HCT116 (cell line): ENCODE measurements around the gene CTU2. TPM values are rescaled to one million over a fixed set of nuclear protein-coding genes. Genes with fewer than 3 reads are reported as not detected.

Experiments used
- ATAC-seq: fragments of 200-7000 bp; cut with Tn5 transposase; 2 replicates; pipeline ENCODE4 v1.9.1; 2020; ENCODE audit warnings: mild to moderate bottlenecking, moderate library complexity
- BruUV-seq: library from RNA; stranded (reverse); fragments of 400-500 nt; replicated peaks from 2 replicates; lab custom pipeline; 2021; lab: Mats Ljungman, UMichigan
- CTCF ChIA-PET: fragments of 300-600 bp; sonication (Branson Sonifier 250); formaldehyde crosslinking; loops from one replicate; lab custom pipeline; 2021; ENCODE audit warnings: antibody characterized with exemption; lab: Charles Lee
- POLR2A ChIA-PET: fragments of 300-600, 350-600 bp; sonication (Branson Sonifier 250); formaldehyde crosslinking; loops from one replicate; lab custom pipeline; 2021; ENCODE audit warnings: antibody characterized with exemption; lab: Charles Lee
- RAD21 ChIA-PET, 2 experiments: fragments of 300-600 bp; sonication (Branson Sonifier 250); formaldehyde crosslinking; loops; one replicate each; lab custom pipeline; 2023; ENCODE audit warnings: low total read pairs in 2 of 2; ENCODE audit not compliant: uncharacterized antibody in 2 of 2, unreplicated experiment in 2 of 2, low non-redundant PET in 1 of 2; lab: Charles Lee
- DNase-seq: peaks from one replicate; pipeline ENCODE4 v3.0.0-alpha.2; 2010; ENCODE audit warnings: low read depth, low spot score
- H2AFZ ChIP-seq: fragments of 200-600 bp; shearing (Covaris generic), sonication (generic); 2 replicates; pipeline ENCODE4 v1.6.1; 2017; ENCODE audit warnings: low read depth, mixed run types, mixed read lengths, antibody characterized with exemption, low read length; ENCODE audit not compliant: poor library complexity, severe bottlenecking
- H3K27ac ChIP-seq: 2 replicates; pipeline ENCODE4 v1.5.1; 2012; ENCODE audit warnings: low read depth, low read length
- H3K27me3 ChIP-seq: fragments of 200-600 bp; sonication (generic); 2 replicates; pipeline ENCODE4 v1.6.1; 2016; ENCODE audit warnings: mixed run types, low read length, mixed read lengths; ENCODE audit not compliant: insufficient read depth
- H3K36me3 ChIP-seq, 2 experiments: fragments of 200-500 bp in 1 of 2; fragments of 200-600 bp in 1 of 2; sonication (Bioruptor generic) in 1 of 2; sonication (generic) in 1 of 2; 2 replicates each; pipeline versions ENCODE4 v1.5.1 to v1.6.1; 2014 to 2016; ENCODE audit warnings: low read length in 2 of 2, inconsistent platforms in 1 of 2, mixed read lengths in 1 of 2, mixed run types in 1 of 2; ENCODE audit not compliant: insufficient read depth in 2 of 2, control insufficient read depth in 1 of 2
- H3K4me1 ChIP-seq, 2 experiments: fragments of 200-600 bp in 1 of 2; sonication (generic) in 1 of 2; 2 replicates each; pipeline versions ENCODE4 v1.5.1 to v1.6.1; 2012 to 2017; ENCODE audit warnings: low read length in 2 of 2, inconsistent platforms in 1 of 2, mild to moderate bottlenecking in 1 of 2, mixed read lengths in 1 of 2, mixed run types in 1 of 2, moderate library complexity in 1 of 2; ENCODE audit not compliant: insufficient read depth in 2 of 2, control insufficient read depth in 1 of 2
- H3K4me2 ChIP-seq: fragments of 200-600 bp; sonication (generic); 2 replicates; pipeline ENCODE4 v1.6.1; 2017; ENCODE audit warnings: mixed run types, low read length, mixed read lengths
- H3K4me3 ChIP-seq, 2 experiments: fragments of 200-600 bp in 1 of 2; sonication (generic) in 1 of 2; replicated peaks in 1 of 2; 2 replicates each; pipeline ENCODE4 v1.5.1; 2011 to 2016; ENCODE audit warnings: low read length in 2 of 2, control low read depth in 1 of 2, low read depth in 1 of 2, mild to moderate bottlenecking in 1 of 2, mixed read lengths in 1 of 2, mixed run types in 1 of 2
- H3K79me2 ChIP-seq: fragments of 200-600 bp; sonication (generic); 2 replicates; pipeline ENCODE4 v1.6.1; 2017; ENCODE audit warnings: mild to moderate bottlenecking, mixed run types, low read length, moderate library complexity, mixed read lengths; ENCODE audit not compliant: insufficient read depth
- H3K9ac ChIP-seq: fragments of 200-600 bp; sonication (generic); 2 replicates; pipeline ENCODE4 v1.6.1; 2016; ENCODE audit warnings: low read length, mixed read lengths
- H3K9me2 ChIP-seq: fragments of 200-600 bp; sonication (generic), shearing (Covaris generic); 2 replicates; pipeline ENCODE4 v1.6.1; 2017; ENCODE audit warnings: mixed run types, mild to moderate bottlenecking, moderate library complexity; ENCODE audit not compliant: insufficient read depth
- H3K9me3 ChIP-seq, 2 experiments: fragments of 200-500 bp in 1 of 2; fragments of 200-600 bp in 1 of 2; sonication (Bioruptor generic) in 1 of 2; sonication (generic) in 1 of 2; 2 replicates each; pipeline ENCODE4 v1.6.1; 2014 to 2017; ENCODE audit warnings: low read length in 2 of 2, mixed read lengths in 2 of 2, inconsistent platforms in 1 of 2, low read depth in 1 of 2, mild to moderate bottlenecking in 1 of 2, mixed run types in 1 of 2, moderate library complexity in 1 of 2; ENCODE audit not compliant: control insufficient read depth in 1 of 2, insufficient read depth in 1 of 2
- H4K20me1 ChIP-seq: fragments of 200-600 bp; sonication (generic), shearing (Covaris generic); 2 replicates; pipeline ENCODE4 v1.6.1; 2017; ENCODE audit warnings: mixed run types, mild to moderate bottlenecking, moderate library complexity; ENCODE audit not compliant: insufficient read depth
- CTCF ChIP-seq, 3 experiments: fragments of 200-600 bp in 1 of 3; sonication (generic) in 1 of 3; IDR thresholded peaks in 2 of 3; conservative IDR thresholded peaks in 1 of 3; 2 replicates each; pipeline ENCODE4 v1.5.1; 2012 to 2017; ENCODE audit warnings: low read depth in 2 of 3, low read length in 2 of 3, antibody characterized with exemption in 1 of 3, borderline replicate concordance in 1 of 3, control low read depth in 1 of 3, mild to moderate bottlenecking in 1 of 3, mixed read lengths in 1 of 3, mixed run types in 1 of 3, moderate library complexity in 1 of 3; ENCODE audit not compliant: insufficient read depth in 1 of 3
- EZH2 ChIP-seq: fragments of 200-600 bp; sonication (generic); IDR thresholded peaks from 2 replicates; pipeline ENCODE4 v1.6.1; 2017; ENCODE audit warnings: antibody characterized with exemption, mixed run types
- EZH2phosphoT487 ChIP-seq: fragments of 200-600 bp; IDR thresholded peaks from 2 replicates; pipeline ENCODE4 v1.6.1; 2018; ENCODE audit warnings: antibody characterized with exemption, borderline replicate concordance
- POLR2A ChIP-seq: IDR thresholded peaks from 2 replicates; pipeline ENCODE4 v1.7.0; 2011; ENCODE audit warnings: borderline replicate concordance; ENCODE audit not compliant: insufficient read depth, insufficient read length; ENCODE audit errors: extremely low read depth
- SIN3A ChIP-seq: IDR thresholded peaks from 2 replicates; pipeline ENCODE4 v1.6.1; 2012; ENCODE audit warnings: low read depth
- ZFX ChIP-seq: fragments of 450-650 bp; IDR thresholded peaks from 2 replicates; pipeline ENCODE4 v1.6.1; 2017
- intact Hi-C: fragments of 100-400 bp; cut with micrococcal nuclease; formaldehyde crosslinking; loops from 2 replicates; pipeline ENCODE4 v1.10.0; 2022
- total RNA-seq: library from RNA; stranded (reverse); gene quantifications from one replicate; pipeline ENCODE4 v1.2.1, GENCODE V29; 2021; ENCODE audit not compliant: unreplicated experiment

CTU2 gene
- total RNA-seq, 1 experiment from 2014 or later: 71.3 TPM

GRCh38 chr16:88697116-88697830, 9.0 kb upstream of the CTU2 start:
- H3K9ac ChIP-seq: no peak overlapping the region
- RAD21 ChIA-PET: no interaction called here
- peaks cover 2 to 3% of the 10 kb centered on the region in 2 experiments; a peak in 1 of 4 replicates for H3K36me3 ChIP-seq
- no peak for DNase-seq
- CTCF ChIA-PET: no interaction called here
- no peaks in the 10 kb centered on the region for H3K9me2 ChIP-seq
- no peaks in the 10 kb centered on the region for H3K27me3 ChIP-seq
- no peaks in the 10 kb centered on the region for H3K79me2 ChIP-seq
- no TSS peak for BruUV-seq
- ATAC-seq: no peak
- POLR2A ChIA-PET: no interaction called here
- H3K27ac ChIP-seq: no peak overlapping the region
- H3K4me3 ChIP-seq: no peak overlapping the region
- H3K9me3 ChIP-seq: no peaks in the 10 kb centered on the region
- no peak overlapping the region for H2AFZ ChIP-seq
- intact Hi-C loops: no loop called here
- no peaks in the 10 kb centered on the region for H3K4me1 ChIP-seq
- H3K4me2 ChIP-seq: no peak overlapping the region
- H4K20me1 ChIP-seq: no peaks in the 10 kb centered on the region
- TF ChIP-seq SIN3A: no peak
- TF ChIP-seq EZH2: no peak
- no peak for TF ChIP-seq EZH2phosphoT487
- no peak for TF ChIP-seq POLR2A
- no peak for TF ChIP-seq ZFX

- ATAC-seq (peak; percentile 63), DNase-seq (no peak)
- no peaks in the 10 kb centered on the region for H3K4me1 ChIP-seq
- CTCF ChIA-PET: interaction anchor here (0.9 kb wide), 1 partner anchor 40 kb away, joined by 3 read pairs; no protein-coding TSS in a partner anchor
- RAD21 ChIA-PET: no interaction called here
- H3K9me2 ChIP-seq: no peaks in the 10 kb centered on the region
- no peaks in the 10 kb centered on the region for H4K20me1 ChIP-seq
- POLR2A ChIA-PET: no interaction called here
- no peak overlapping the region for H3K9ac ChIP-seq
- no peak overlapping the region for H3K27ac ChIP-seq
- no peaks in the 10 kb centered on the region for H3K9me3 ChIP-seq
- no peak overlapping the region for H3K4me3 ChIP-seq
- no TSS peak for BruUV-seq
- no peak overlapping the region for H3K4me2 ChIP-seq
- no peaks in the 10 kb centered on the region; the same call in 1 of the 2 replicates for H3K79me2 ChIP-seq
- intact Hi-C loops: no loop called here
- H3K36me3 ChIP-seq: peaks cover 2 to 3% of the 10 kb centered on the region in 2 experiments; a peak in 1 of 4 replicates
- peak in 2 of 3 experiments; percentile 56 to 66; a peak in 4 of 6 replicates for TF ChIP-seq CTCF (IDR thresholded peaks at IDR 0.05 in 2 of 3, conservative IDR thresholded peaks at IDR 0.05 in 1 of 3; ENCODE audit: borderline replicate concordance in 1 of 3, insufficient read depth in 1 of 3, low read depth in 2 of 3, low read length in 2 of 3)
- no peak for TF ChIP-seq POLR2A
- TF ChIP-seq, all 23 proteins: peak for 1
- no peaks in the 10 kb centered on the region for H3K27me3 ChIP-seq
- no peak overlapping the region for H2AFZ ChIP-seq
Observed at GRCh38 chr16:88697831-88698615, 8.3 kb upstream of the CTU2 start.
